Liver (tissue), 9 donors: ENCODE results near the gene KCNK18. TPM values are rescaled to one million over a fixed set of nuclear protein-coding genes. Genes with fewer than 3 reads are reported as not detected.

Experiments
- DNase-seq: peaks from one replicate; pipeline ENCODE4 v3.0.0-alpha.2; 2017; ENCODE audit warnings: low spot score
- H3K27ac ChIP-seq, 2 donors: one replicate each; pipeline ENCODE4 v1.7.0; 2013; ENCODE audit warnings: inconsistent platforms in 2 of 2, low read length in 2 of 2, control low read depth in 1 of 2, low read depth in 1 of 2, mild to moderate bottlenecking in 1 of 2
- H3K27me3 ChIP-seq, 4 donors: one replicate each; pipeline versions ENCODE4 v1.6.1 to v1.7.0; 2013; ENCODE audit warnings: low read length in 3 of 4, inconsistent platforms in 1 of 4, mild to moderate bottlenecking in 1 of 4, moderate library complexity in 1 of 4; ENCODE audit not compliant: control insufficient read depth in 4 of 4, insufficient read depth in 4 of 4
- H3K36me3 ChIP-seq, 4 donors: one replicate each; pipeline versions ENCODE4 v1.6.1 to v1.7.0; 2013; ENCODE audit warnings: low read length in 3 of 4, mild to moderate bottlenecking in 3 of 4, low read depth in 1 of 4, moderate library complexity in 1 of 4; ENCODE audit not compliant: control insufficient read depth in 4 of 4, insufficient read depth in 3 of 4
- H3K4me1 ChIP-seq, 4 donors: one replicate each; pipeline versions ENCODE4 v1.6.1 to v1.7.0; 2013; ENCODE audit warnings: low read length in 3 of 4, mild to moderate bottlenecking in 3 of 4, moderate library complexity in 1 of 4; ENCODE audit not compliant: control insufficient read depth in 4 of 4, insufficient read depth in 4 of 4
- H3K4me3 ChIP-seq, 3 donors: one replicate each; pipeline versions ENCODE4 v1.6.1 to v1.7.0; 2013; ENCODE audit warnings: low read length in 3 of 3, control low read depth in 1 of 3, low read depth in 1 of 3, mild to moderate bottlenecking in 1 of 3
- H3K9ac ChIP-seq, 2 donors: one replicate each; pipeline ENCODE4 v1.7.0; 2013; ENCODE audit warnings: low read length in 2 of 2, mild to moderate bottlenecking in 2 of 2, moderate library complexity in 2 of 2, control low read depth in 1 of 2, low read depth in 1 of 2
- H3K9me3 ChIP-seq, 4 donors: one replicate each; pipeline versions ENCODE4 v1.6.1 to v1.7.0; 2013; ENCODE audit warnings: low read length in 3 of 4; ENCODE audit not compliant: control insufficient read depth in 4 of 4
- EGR1 ChIP-seq, 2 donors: IDR thresholded peaks; 2 replicates each; pipeline ENCODE4 v1.6.1; 2016 to 2018; ENCODE audit warnings: antibody characterized with exemption in 2 of 2, low read depth in 2 of 2
- FOXA1 ChIP-seq: IDR thresholded peaks from 2 replicates; pipeline ENCODE4 v1.6.1; 2016; ENCODE audit warnings: antibody characterized with exemption
- FOXA2 ChIP-seq: IDR thresholded peaks from 2 replicates; pipeline ENCODE4 v1.6.1; 2016; ENCODE audit warnings: antibody characterized with exemption
- GABPA ChIP-seq, 2 donors: IDR thresholded peaks in 1 of 2; conservative IDR thresholded peaks in 1 of 2; 2 replicates each; pipeline ENCODE4 v1.6.1; 2016; ENCODE audit warnings: antibody characterized with exemption in 2 of 2, mild to moderate bottlenecking in 1 of 2, moderate library complexity in 1 of 2
- HNF4A ChIP-seq, 2 donors: conservative IDR thresholded peaks; 2 replicates each; pipeline ENCODE4 v1.6.1; 2016; ENCODE audit warnings: antibody characterized with exemption in 2 of 2, mild to moderate bottlenecking in 2 of 2
- HNF4G ChIP-seq: IDR thresholded peaks from 2 replicates; pipeline ENCODE4 v1.6.1; 2016; ENCODE audit warnings: antibody characterized with exemption
- JUND ChIP-seq, 2 donors: IDR thresholded peaks; 2 replicates each; pipeline ENCODE4 v1.6.1; 2016; ENCODE audit warnings: antibody characterized with exemption in 2 of 2
- MAX ChIP-seq: IDR thresholded peaks from 2 replicates; pipeline ENCODE4 v1.6.1; 2016; ENCODE audit warnings: antibody characterized with exemption
- NR2F2 ChIP-seq: IDR thresholded peaks from 2 replicates; pipeline ENCODE4 v1.6.1; 2016; ENCODE audit warnings: antibody characterized with exemption
- RAD21 ChIP-seq, 2 donors: IDR thresholded peaks; 2 replicates each; pipeline ENCODE4 v1.6.1; 2016; ENCODE audit warnings: antibody characterized with exemption in 2 of 2, mild to moderate bottlenecking in 2 of 2
- REST ChIP-seq: IDR thresholded peaks from 2 replicates; pipeline ENCODE4 v1.6.1; 2016; ENCODE audit warnings: antibody characterized with exemption, mild to moderate bottlenecking
- RXRA ChIP-seq, 2 donors: IDR thresholded peaks; 2 replicates each; pipeline ENCODE4 v1.6.1; 2017 to 2018; ENCODE audit warnings: antibody characterized with exemption in 2 of 2, mild to moderate bottlenecking in 1 of 2
- SP1 ChIP-seq: IDR thresholded peaks from 2 replicates; pipeline ENCODE4 v1.6.1; 2018; ENCODE audit warnings: antibody characterized with exemption, mild to moderate bottlenecking
- TAF1 ChIP-seq: conservative IDR thresholded peaks from 2 replicates; pipeline ENCODE4 v1.6.1; 2016; ENCODE audit warnings: antibody characterized with exemption, mild to moderate bottlenecking
- YY1 ChIP-seq: IDR thresholded peaks from 2 replicates; pipeline ENCODE4 v1.6.1; 2016; ENCODE audit warnings: antibody characterized with exemption, mild to moderate bottlenecking
- WGBS: extraction: QIAGEN DNeasy Blood & Tissue Kit; methylation state at CpG from one replicate; pipeline ENCODE4 v1.1.7; 2013; 5-methylcytosine and 5-hydroxymethylcytosine counted together
- polyA plus RNA-seq, 2 donors: library from polyadenylated mRNA; stranded (reverse) in 1 of 2; unstranded in 1 of 2; fragments of 200-250 nt in 1 of 2; fragments of >200 nt in 1 of 2; fragmentation: Nextera tagmentation in 1 of 2; extraction: Ambion mirVana in 1 of 2; gene quantifications; one replicate each; pipeline versions ENCODE4 v1.2.1 to v1.2.3, GENCODE V29; 2013 to 2015
- total RNA-seq, 2 donors: library from RNA; depleted of rRNA; stranded (reverse); fragments of >200 nt; gene quantifications; one replicate each; pipeline ENCODE4 v1.2.3, GENCODE V29; 2014
- TF ChIP-seq, protein P1 (sequence below): fragments of 150-350 bp; IDR thresholded peaks from 2 replicates; pipeline ENCODE4 v1.5.1; 2017; ENCODE audit warnings: improper control_type of control experiment, low read depth, low read length; ENCODE audit not compliant: missing input control
- TF ChIP-seq, protein P2 (sequence below): IDR thresholded peaks from 2 replicates; pipeline ENCODE4 v1.6.1; 2016; ENCODE audit warnings: antibody characterized with exemption
- TF ChIP-seq, protein P3 (sequence below): IDR thresholded peaks from 2 replicates; pipeline ENCODE4 v1.6.1; 2016; ENCODE audit warnings: antibody characterized with exemption
- donor health status: healthy.
- donor health status: healthy.
- donor health status: healthy.
- donor health status: healthy.
- donor health status: healthy.

KCNK18 gene
- total and polyA plus RNA-seq, 4 donors, result not detected

DNA sequence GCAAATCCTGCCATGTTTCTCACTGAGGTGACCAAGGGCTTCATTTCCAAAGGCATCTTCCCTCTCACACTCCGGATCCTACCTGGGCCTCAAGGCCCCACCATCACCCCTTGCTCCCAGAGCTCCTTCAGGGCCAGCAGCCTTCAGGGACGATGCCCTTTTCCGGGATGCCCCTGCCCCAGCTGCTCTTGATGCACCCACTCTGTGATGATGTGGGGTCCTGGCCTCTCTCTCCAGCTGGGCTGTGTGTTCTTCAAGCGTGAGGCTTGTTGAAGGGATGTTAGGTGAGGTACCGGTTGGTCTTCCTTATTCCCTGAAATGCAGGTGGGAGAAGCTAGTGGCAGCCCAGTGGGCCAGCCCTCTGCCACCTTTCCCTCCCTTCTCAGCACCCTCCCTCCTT is 25.3 kb downstream of the KCNK18 start (continued):
- TF ChIP-seq, protein P1, sequence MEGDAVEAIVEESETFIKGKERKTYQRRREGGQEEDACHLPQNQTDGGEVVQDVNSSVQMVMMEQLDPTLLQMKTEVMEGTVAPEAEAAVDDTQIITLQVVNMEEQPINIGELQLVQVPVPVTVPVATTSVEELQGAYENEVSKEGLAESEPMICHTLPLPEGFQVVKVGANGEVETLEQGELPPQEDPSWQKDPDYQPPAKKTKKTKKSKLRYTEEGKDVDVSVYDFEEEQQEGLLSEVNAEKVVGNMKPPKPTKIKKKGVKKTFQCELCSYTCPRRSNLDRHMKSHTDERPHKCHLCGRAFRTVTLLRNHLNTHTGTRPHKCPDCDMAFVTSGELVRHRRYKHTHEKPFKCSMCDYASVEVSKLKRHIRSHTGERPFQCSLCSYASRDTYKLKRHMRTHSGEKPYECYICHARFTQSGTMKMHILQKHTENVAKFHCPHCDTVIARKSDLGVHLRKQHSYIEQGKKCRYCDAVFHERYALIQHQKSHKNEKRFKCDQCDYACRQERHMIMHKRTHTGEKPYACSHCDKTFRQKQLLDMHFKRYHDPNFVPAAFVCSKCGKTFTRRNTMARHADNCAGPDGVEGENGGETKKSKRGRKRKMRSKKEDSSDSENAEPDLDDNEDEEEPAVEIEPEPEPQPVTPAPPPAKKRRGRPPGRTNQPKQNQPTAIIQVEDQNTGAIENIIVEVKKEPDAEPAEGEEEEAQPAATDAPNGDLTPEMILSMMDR, result no peak
- no peak for TF ChIP-seq FOXA1
- no peak for TF ChIP-seq NR2F2

DNA sequence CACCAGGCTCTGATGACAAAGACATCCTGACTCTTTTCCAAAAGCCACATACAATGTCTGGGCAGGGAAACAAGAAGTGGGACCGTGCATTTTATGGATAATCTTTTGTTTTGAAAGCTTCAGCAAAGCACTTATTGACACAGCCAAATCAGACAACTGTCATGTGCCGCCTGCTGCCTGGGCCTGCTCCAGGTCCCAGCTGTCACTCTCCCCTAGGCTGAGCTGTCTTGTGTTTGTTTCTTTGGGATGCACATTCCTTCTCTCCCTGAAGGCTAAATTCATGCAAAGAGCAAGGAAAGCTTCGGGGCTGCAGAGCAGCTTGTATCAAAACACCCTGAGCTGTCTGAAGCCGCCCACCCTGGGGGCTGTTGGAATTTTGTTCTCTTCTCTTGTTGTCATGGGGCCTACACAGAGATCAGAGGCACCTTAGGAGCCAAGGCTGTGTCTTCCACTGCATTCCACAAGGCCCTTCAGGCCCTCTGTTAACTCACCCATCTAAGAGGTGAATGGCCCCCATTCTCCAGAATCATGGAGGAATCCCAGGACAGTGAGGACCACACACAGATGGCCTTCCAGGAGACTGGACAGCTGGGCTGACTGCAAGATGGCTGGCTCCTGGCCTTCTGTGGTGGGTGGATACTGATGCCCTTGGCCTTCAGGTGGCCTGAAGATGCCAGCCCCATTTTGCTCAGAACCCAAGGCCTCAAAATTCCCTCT is 25.8 kb downstream of the KCNK18 start:
- H3K4me3 ChIP-seq, result no peak overlapping the region
- no peak overlapping the region for H3K27ac ChIP-seq
- H3K4me1 ChIP-seq, result no peaks in the 10 kb centered on the region
- no peak for TF ChIP-seq EGR1 (IDR thresholded peaks at IDR 0.05; ENCODE audit: low read depth in 2 of 2)
- TF ChIP-seq RXRA (IDR thresholded peaks at IDR 0.05), result no peak
- no peak for TF ChIP-seq NR2F2
- TF ChIP-seq YY1, result no peak
- no peak for TF ChIP-seq HNF4G
- no peak for TF ChIP-seq FOXA1
- TF ChIP-seq, protein P2, sequence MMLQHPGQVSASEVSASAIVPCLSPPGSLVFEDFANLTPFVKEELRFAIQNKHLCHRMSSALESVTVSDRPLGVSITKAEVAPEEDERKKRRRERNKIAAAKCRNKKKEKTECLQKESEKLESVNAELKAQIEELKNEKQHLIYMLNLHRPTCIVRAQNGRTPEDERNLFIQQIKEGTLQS, result no peak
- no peak for TF ChIP-seq FOXA2
- no peak for TF ChIP-seq GABPA (IDR thresholded peaks at IDR 0.05 in 1 of 2, conservative IDR thresholded peaks at IDR 0.05 in 1 of 2)
- no peak for TF ChIP-seq MAX
- TF ChIP-seq HNF4A (conservative IDR thresholded peaks at IDR 0.05), result no peak
- TF ChIP-seq TAF1, result no peak
- TF ChIP-seq REST, result no peak
- no peak for TF ChIP-seq RAD21 (IDR thresholded peaks at IDR 0.05)
- TF ChIP-seq, protein P1, result no peak
- no peak for TF ChIP-seq SP1
- TF ChIP-seq, protein P3, sequence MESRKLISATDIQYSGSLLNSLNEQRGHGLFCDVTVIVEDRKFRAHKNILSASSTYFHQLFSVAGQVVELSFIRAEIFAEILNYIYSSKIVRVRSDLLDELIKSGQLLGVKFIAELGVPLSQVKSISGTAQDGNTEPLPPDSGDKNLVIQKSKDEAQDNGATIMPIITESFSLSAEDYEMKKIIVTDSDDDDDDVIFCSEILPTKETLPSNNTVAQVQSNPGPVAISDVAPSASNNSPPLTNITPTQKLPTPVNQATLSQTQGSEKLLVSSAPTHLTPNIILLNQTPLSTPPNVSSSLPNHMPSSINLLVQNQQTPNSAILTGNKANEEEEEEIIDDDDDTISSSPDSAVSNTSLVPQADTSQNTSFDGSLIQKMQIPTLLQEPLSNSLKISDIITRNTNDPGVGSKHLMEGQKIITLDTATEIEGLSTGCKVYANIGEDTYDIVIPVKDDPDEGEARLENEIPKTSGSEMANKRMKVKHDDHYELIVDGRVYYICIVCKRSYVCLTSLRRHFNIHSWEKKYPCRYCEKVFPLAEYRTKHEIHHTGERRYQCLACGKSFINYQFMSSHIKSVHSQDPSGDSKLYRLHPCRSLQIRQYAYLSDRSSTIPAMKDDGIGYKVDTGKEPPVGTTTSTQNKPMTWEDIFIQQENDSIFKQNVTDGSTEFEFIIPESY, result no peak
- no peak for TF ChIP-seq JUND (IDR thresholded peaks at IDR 0.05)
- H3K9me3 ChIP-seq, result no peaks in the 10 kb centered on the region
- no peak overlapping the region for H3K9ac ChIP-seq
- no peaks in the 10 kb centered on the region for H3K27me3 ChIP-seq
- no peaks in the 10 kb centered on the region for H3K36me3 ChIP-seq
- WGBS, result 86% methylated on average over 4 of the region's 4 CpGs
- DNase-seq, result no peak
